ENCODE measurements around the gene SLAMF6.

Gene SLAMF6

GRCh38 chr1:160504651-160505050 is 18.4 kb downstream of the SLAMF6 start:
- H2BK5ac ChIP-seq (ENCODE audit: low read depth, low read length, poor library complexity, severe bottlenecking): no peak overlapping the region
- H2BK120ac ChIP-seq (ENCODE audit: low read depth, low read length): no peak overlapping the region
- no peak overlapping the region for H3K9ac ChIP-seq (ENCODE audit: low read length)
- no peak overlapping the region for H2AK5ac ChIP-seq (ENCODE audit: low read length, severe bottlenecking)
- peaks cover 0 to 5% of the 10 kb centered on the region in 2 experiments for H3K27me3 ChIP-seq (ENCODE audit: control insufficient read depth in 1 of 2, insufficient read depth in 1 of 2, low read length in 2 of 2)
- H3K4ac ChIP-seq (ENCODE audit: low read depth in 1 of 2, low read length in 2 of 2): no peak overlapping the region
- no peak overlapping the region for H4K91ac ChIP-seq (ENCODE audit: low read length)
- no peaks in the 10 kb centered on the region for H3K79me1 ChIP-seq (replicated peaks; ENCODE audit: low read length, poor library complexity, severe bottlenecking)
- H3K4me2 ChIP-seq (ENCODE audit: low read length, poor library complexity, severe bottlenecking): no peak overlapping the region
- H2BK12ac ChIP-seq (ENCODE audit: low read length in 2 of 2): no peak overlapping the region
- H2AFZ ChIP-seq (ENCODE audit: low read depth, low read length): no peak overlapping the region
- no peak overlapping the region for H3K18ac ChIP-seq (ENCODE audit: low read depth in 1 of 2, low read length in 2 of 2)
- no peak overlapping the region for H4K8ac ChIP-seq (ENCODE audit: low read length)
- H3K27ac ChIP-seq (ENCODE audit: low read length, poor library complexity, severe bottlenecking): no peak overlapping the region
- no peak overlapping the region for H2BK15ac ChIP-seq (ENCODE audit: low read depth, poor library complexity, severe bottlenecking)
- DNase-seq: no peak
- H3K36me3 ChIP-seq (ENCODE audit: control insufficient read depth in 1 of 2, insufficient read depth in 2 of 2, low read depth in 1 of 2, low read length in 2 of 2): no peaks in the 10 kb centered on the region
- no peak overlapping the region for H3K23ac ChIP-seq (ENCODE audit: low read length in 2 of 2)
- no peak overlapping the region for H3K4me3 ChIP-seq (ENCODE audit: insufficient read depth in 1 of 2, low read depth in 1 of 2, low read length in 2 of 2)
- no peaks in the 10 kb centered on the region for H3K4me1 ChIP-seq (ENCODE audit: control insufficient read depth, insufficient read depth, low read depth, low read length)
- H3K9me3 ChIP-seq (ENCODE audit: control insufficient read depth, low read length): peaks cover 18% of the 10 kb centered on the region
- 56% methylated on average over 1 of the region's 2 CpGs for WGBS
- H3K14ac ChIP-seq (ENCODE audit: low read length in 2 of 2): no peak overlapping the region

DNA sequence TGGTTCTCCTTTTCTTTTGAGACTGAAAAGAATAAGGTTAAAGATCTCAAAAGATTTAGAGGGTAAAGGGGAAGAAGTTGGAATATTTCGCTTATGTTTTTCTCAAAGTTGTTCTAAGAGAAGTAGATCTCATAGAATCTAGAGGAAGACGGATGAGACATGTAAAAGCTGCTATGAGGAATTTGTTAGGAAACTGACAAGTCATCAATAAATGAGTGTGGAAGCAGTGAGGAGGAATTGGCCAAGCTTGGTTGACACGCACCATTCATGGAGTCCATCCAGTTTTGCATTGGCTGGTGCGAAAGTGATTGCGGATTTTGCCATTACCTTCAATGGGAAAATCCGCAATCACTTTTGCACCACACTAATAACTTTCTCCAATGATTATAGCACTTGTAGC is 20.0 kb downstream of the SLAMF6 start:
- Histone ChIP-seq H4K91ac (ENCODE audit: low read length) (no peak overlapping the region), H4K8ac (ENCODE audit: low read length) (no peak overlapping the region), H3K23ac (ENCODE audit: low read length in 2 of 2) (no peak overlapping the region), H3K27me3 (ENCODE audit: control insufficient read depth in 1 of 2, insufficient read depth in 1 of 2, low read length in 2 of 2) (peaks cover 0 to 5% of the 10 kb centered on the region in 2 experiments), H3K4ac (ENCODE audit: low read depth in 1 of 2, low read length in 2 of 2) (no peak overlapping the region), H3K4me1 (ENCODE audit: control insufficient read depth, insufficient read depth, low read depth, low read length) (no peaks in the 10 kb centered on the region), H2BK120ac (ENCODE audit: low read depth, low read length) (no peak overlapping the region), H2BK12ac (ENCODE audit: low read length in 2 of 2) (no peak overlapping the region), H3K36me3 (ENCODE audit: control insufficient read depth in 1 of 2, insufficient read depth in 2 of 2, low read depth in 1 of 2, low read length in 2 of 2) (no peaks in the 10 kb centered on the region), H3K9me3 (ENCODE audit: control insufficient read depth, low read length) (peaks cover 18% of the 10 kb centered on the region), H3K4me2 (ENCODE audit: low read length, poor library complexity, severe bottlenecking) (no peak overlapping the region), H3K27ac (ENCODE audit: low read length, poor library complexity, severe bottlenecking) (no peak overlapping the region), H3K18ac (ENCODE audit: low read depth in 1 of 2, low read length in 2 of 2) (no peak overlapping the region), H3K4me3 (ENCODE audit: insufficient read depth in 1 of 2, low read depth in 1 of 2, low read length in 2 of 2) (no peak overlapping the region), H3K79me1 (replicated peaks; ENCODE audit: low read length, poor library complexity, severe bottlenecking) (no peaks in the 10 kb centered on the region), H3K14ac (ENCODE audit: low read length in 2 of 2) (no peak overlapping the region), H3K9ac (ENCODE audit: low read length) (no peak overlapping the region), H2BK15ac (ENCODE audit: low read depth, poor library complexity, severe bottlenecking) (no peak overlapping the region), H2AFZ (ENCODE audit: low read depth, low read length) (no peak overlapping the region), H2BK5ac (ENCODE audit: low read depth, low read length, poor library complexity, severe bottlenecking) (no peak overlapping the region), H2AK5ac (ENCODE audit: low read length, severe bottlenecking) (no peak overlapping the region)
- WGBS: 89% methylated on average over 3 of the region's 6 CpGs
- no peak for DNase-seq

DNA sequence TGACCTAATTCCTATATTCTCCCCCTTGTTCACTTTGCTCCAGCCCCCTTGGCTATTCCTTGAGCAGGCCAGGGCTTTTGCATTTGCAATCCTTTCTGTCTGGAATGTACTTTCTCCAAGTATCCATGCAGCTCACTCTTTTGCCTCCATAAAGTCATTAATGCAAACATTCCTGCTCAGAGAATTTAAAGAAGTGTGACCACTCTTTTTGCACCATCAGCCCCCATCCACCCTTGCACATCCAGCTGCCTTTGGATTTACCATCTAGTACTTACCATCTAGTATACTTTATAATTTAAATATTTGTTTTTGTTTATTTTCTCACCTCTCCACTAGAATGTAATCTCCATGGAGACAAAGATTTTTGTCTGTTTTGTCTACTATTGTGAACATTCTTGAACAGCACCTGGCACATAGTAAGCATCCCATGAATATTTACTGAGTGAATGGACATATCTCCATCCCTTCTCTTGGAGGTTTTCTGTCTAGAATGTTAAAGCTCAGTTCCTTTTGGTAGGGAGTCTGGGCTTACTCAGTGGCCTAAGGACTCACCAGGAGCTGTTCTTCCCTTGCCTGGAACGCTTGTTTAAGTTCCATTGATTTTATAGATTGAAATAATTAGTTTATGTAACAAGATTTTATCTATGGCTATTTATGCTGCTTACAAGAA is 22.6 kb downstream of the SLAMF6 start:
- Histone ChIP-seq H3K23ac (ENCODE audit: low read length in 2 of 2) (no peak overlapping the region), H2BK15ac (ENCODE audit: low read depth, poor library complexity, severe bottlenecking) (no peak overlapping the region), H3K9me3 (ENCODE audit: control insufficient read depth, low read length) (peaks cover 4% of the 10 kb centered on the region), H3K4ac (ENCODE audit: low read depth in 1 of 2, low read length in 2 of 2) (no peak overlapping the region), H3K18ac (ENCODE audit: low read depth in 1 of 2, low read length in 2 of 2) (no peak overlapping the region), H2AK5ac (ENCODE audit: low read length, severe bottlenecking) (no peak overlapping the region), H3K4me3 (ENCODE audit: insufficient read depth in 1 of 2, low read depth in 1 of 2, low read length in 2 of 2) (no peak overlapping the region), H2BK120ac (ENCODE audit: low read depth, low read length) (no peak overlapping the region), H3K4me1 (ENCODE audit: control insufficient read depth, insufficient read depth, low read depth, low read length) (no peaks in the 10 kb centered on the region), H3K27me3 (ENCODE audit: control insufficient read depth in 1 of 2, insufficient read depth in 1 of 2, low read length in 2 of 2) (peaks cover 0 to 5% of the 10 kb centered on the region in 2 experiments), H3K4me2 (ENCODE audit: low read length, poor library complexity, severe bottlenecking) (no peak overlapping the region), H4K8ac (ENCODE audit: low read length) (no peak overlapping the region), H2AFZ (ENCODE audit: low read depth, low read length) (no peak overlapping the region), H3K9ac (ENCODE audit: low read length) (no peak overlapping the region), H3K79me1 (replicated peaks; ENCODE audit: low read length, poor library complexity, severe bottlenecking) (no peaks in the 10 kb centered on the region), H3K36me3 (ENCODE audit: control insufficient read depth in 1 of 2, insufficient read depth in 2 of 2, low read depth in 1 of 2, low read length in 2 of 2) (no peaks in the 10 kb centered on the region), H3K14ac (ENCODE audit: low read length in 2 of 2) (no peak overlapping the region), H4K91ac (ENCODE audit: low read length) (no peak overlapping the region), H2BK12ac (ENCODE audit: low read length in 2 of 2) (no peak overlapping the region), H3K27ac (ENCODE audit: low read length, poor library complexity, severe bottlenecking) (no peak overlapping the region), H2BK5ac (ENCODE audit: low read depth, low read length, poor library complexity, severe bottlenecking) (no peak overlapping the region)
- WGBS: 0% methylated on average over 1 of the region's 1 CpG
- no peak for DNase-seq

DNA sequence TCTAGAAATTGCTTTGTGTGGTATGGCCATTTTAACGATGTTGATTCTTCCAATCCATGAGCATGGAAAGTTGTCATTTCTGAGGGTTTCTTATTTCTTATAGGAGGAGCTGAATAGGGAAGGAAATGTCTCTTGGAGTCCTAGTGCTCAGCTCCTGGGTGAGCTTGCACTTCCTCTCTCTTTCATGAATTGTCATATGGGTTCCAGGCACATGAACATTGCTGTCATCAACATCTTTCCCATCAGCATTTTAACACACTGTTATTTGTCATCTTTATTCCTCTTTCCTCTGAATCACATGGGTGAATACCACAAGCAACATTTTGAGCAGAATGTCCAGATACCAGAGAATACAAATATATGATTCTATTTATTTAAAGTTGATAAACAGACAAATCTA is 23.4 kb downstream of the SLAMF6 start:
- H3K14ac ChIP-seq (ENCODE audit: low read length in 2 of 2): no peak overlapping the region

More for the DNA sequence above, 23.4 kb downstream of the SLAMF6 start:
- Histone ChIP-seq H3K27ac (ENCODE audit: low read length, poor library complexity, severe bottlenecking) (no peak overlapping the region), H2BK12ac (ENCODE audit: low read length in 2 of 2) (no peak overlapping the region), H3K79me1 (replicated peaks; ENCODE audit: low read length, poor library complexity, severe bottlenecking) (no peaks in the 10 kb centered on the region), H3K36me3 (ENCODE audit: control insufficient read depth in 1 of 2, insufficient read depth in 2 of 2, low read depth in 1 of 2, low read length in 2 of 2) (no peaks in the 10 kb centered on the region), H3K4me2 (ENCODE audit: low read length, poor library complexity, severe bottlenecking) (no peak overlapping the region), H4K91ac (ENCODE audit: low read length) (no peak overlapping the region), H3K23ac (ENCODE audit: low read length in 2 of 2) (no peak overlapping the region), H2BK5ac (ENCODE audit: low read depth, low read length, poor library complexity, severe bottlenecking) (no peak overlapping the region), H2AFZ (ENCODE audit: low read depth, low read length) (no peak overlapping the region), H3K4ac (ENCODE audit: low read depth in 1 of 2, low read length in 2 of 2) (no peak overlapping the region), H3K9ac (ENCODE audit: low read length) (no peak overlapping the region), H2BK15ac (ENCODE audit: low read depth, poor library complexity, severe bottlenecking) (no peak overlapping the region), H3K18ac (ENCODE audit: low read depth in 1 of 2, low read length in 2 of 2) (no peak overlapping the region), H3K9me3 (ENCODE audit: control insufficient read depth, low read length) (peaks cover 4% of the 10 kb centered on the region), H2AK5ac (ENCODE audit: low read length, severe bottlenecking) (no peak overlapping the region), H3K4me3 (ENCODE audit: insufficient read depth in 1 of 2, low read depth in 1 of 2, low read length in 2 of 2) (no peak overlapping the region), H3K4me1 (ENCODE audit: control insufficient read depth, insufficient read depth, low read depth, low read length) (no peaks in the 10 kb centered on the region), H3K27me3 (ENCODE audit: control insufficient read depth in 1 of 2, insufficient read depth in 1 of 2, low read length in 2 of 2) (peaks cover 0 to 5% of the 10 kb centered on the region in 2 experiments), H2BK120ac (ENCODE audit: low read depth, low read length) (no peak overlapping the region), H4K8ac (ENCODE audit: low read length) (no peak overlapping the region)
- 70% methylated on average over 1 of the region's 1 CpG for WGBS
- DNase-seq: no peak

Measured in mesenchymal stem cell (in vitro differentiated cells and primary cell).